Glutamatergic neuron (in vitro differentiated cells): ENCODE measurements around the gene NEDD9. TPM values are rescaled to one million over a fixed set of nuclear protein-coding genes. Genes with fewer than 3 reads are reported as not detected.
A peak's percentile ranks its signal among the peaks of the same experiment; 100 is the strongest.

Source experiments
- DNase-seq: peaks from one replicate; pipeline ENCODE4 v3.0.0; 2022
- H3K27ac Mint-ChIP-seq: one replicate; pipeline ENCODE4 v1.8.0; 2020; ENCODE audit warnings: mild to moderate bottlenecking, mixed read lengths, inconsistent platforms; ENCODE audit not compliant: unreplicated experiment
- H3K27me3 Mint-ChIP-seq: one replicate; pipeline ENCODE4 v1.8.0; 2020; ENCODE audit warnings: mild to moderate bottlenecking, moderate library complexity, mixed read lengths, inconsistent platforms; ENCODE audit not compliant: unreplicated experiment
- H3K36me3 Mint-ChIP-seq: one replicate; pipeline ENCODE4 v1.8.0; 2020; ENCODE audit warnings: mild to moderate bottlenecking, mixed read lengths, inconsistent platforms; ENCODE audit not compliant: unreplicated experiment
- H3K4me1 Mint-ChIP-seq: one replicate; pipeline ENCODE4 v1.8.0; 2020; ENCODE audit warnings: mild to moderate bottlenecking, low read depth, mixed read lengths, inconsistent platforms; ENCODE audit not compliant: unreplicated experiment
- H3K4me3 Mint-ChIP-seq: one replicate; pipeline ENCODE4 v1.8.0; 2020; ENCODE audit warnings: mild to moderate bottlenecking, mixed read lengths, inconsistent platforms; ENCODE audit not compliant: unreplicated experiment
- H3K9me3 Mint-ChIP-seq: one replicate; pipeline ENCODE4 v1.8.0; 2020; ENCODE audit warnings: mild to moderate bottlenecking, moderate library complexity, mixed read lengths, inconsistent platforms; ENCODE audit not compliant: unreplicated experiment
- CTCF ChIP-seq: fragments of 200-600 bp; sonication (generic); IDR thresholded peaks from one replicate; pipeline ENCODE4 v1.5.0; 2021; ENCODE audit not compliant: partially characterized antibody, unreplicated experiment
- total RNA-seq: library from RNA; stranded (reverse); fragmentation: NEBNext Ultra II Directional; extraction: Animal tissue kit (Norgen Biotek cat#: 25700); gene quantifications from one replicate; pipeline ENCODE4 v1.2.1, GENCODE V29; 2021; ENCODE audit not compliant: unreplicated experiment

The NEDD9 gene
- total RNA-seq, 1 donor from 2014 or later, result 0.71 TPM

GRCh38 chr6:11152581-11152980 is 79.9 kb downstream of the NEDD9 start:
- Mint-ChIP-seq H3K36me3 (no peaks in the 10 kb centered on the region), H3K4me1 (no peaks in the 10 kb centered on the region), H3K9me3 (no peaks in the 10 kb centered on the region), H3K27me3 (no peaks in the 10 kb centered on the region), H3K27ac (no peak overlapping the region), H3K4me3 (no peak overlapping the region)
- DNase-seq, result no peak
- no peak for TF ChIP-seq CTCF

- Mint-ChIP-seq H3K36me3 (no peaks in the 10 kb centered on the region), H3K27me3 (no peaks in the 10 kb centered on the region), H3K4me1 (no peaks in the 10 kb centered on the region), H3K27ac (no peak overlapping the region), H3K9me3 (no peaks in the 10 kb centered on the region), H3K4me3 (no peak overlapping the region)
- TF ChIP-seq CTCF, result no peak
- DNase-seq, result no peak
These were observed 81.0 kb downstream of the NEDD9 start for GRCh38 chr6:11151488-11151887.

GRCh38 chr6:11149551-11149950 is 82.9 kb downstream of the NEDD9 start:
- H3K27ac Mint-ChIP-seq, result no peak overlapping the region
- no peaks in the 10 kb centered on the region for H3K4me1 Mint-ChIP-seq
- DNase-seq, result no peak
- no peak overlapping the region for H3K4me3 Mint-ChIP-seq
- TF ChIP-seq CTCF, result no peak
- H3K9me3 Mint-ChIP-seq, result no peaks in the 10 kb centered on the region
- no peaks in the 10 kb centered on the region for H3K36me3 Mint-ChIP-seq
- no peaks in the 10 kb centered on the region for H3K27me3 Mint-ChIP-seq

GRCh38 chr6:11146117-11146826 is 86.2 kb downstream of the NEDD9 start:
- DNase-seq, result no peak
- Mint-ChIP-seq H3K27me3 (no peaks in the 10 kb centered on the region), H3K9me3 (no peaks in the 10 kb centered on the region), H3K27ac (no peak overlapping the region), H3K4me1 (no peaks in the 10 kb centered on the region), H3K4me3 (no peak overlapping the region), H3K36me3 (no peaks in the 10 kb centered on the region)
- TF ChIP-seq CTCF, result no peak

GRCh38 chr6:11144393-11144851 is 88.0 kb downstream of the NEDD9 start:
- H3K4me3 Mint-ChIP-seq, result no peak overlapping the region
- no peaks in the 10 kb centered on the region for H3K9me3 Mint-ChIP-seq
- H3K36me3 Mint-ChIP-seq, result no peaks in the 10 kb centered on the region
- peak; percentile 84 for TF ChIP-seq CTCF
- H3K4me1 Mint-ChIP-seq, result no peaks in the 10 kb centered on the region
- peak; percentile 81 for DNase-seq
- H3K27me3 Mint-ChIP-seq, result no peaks in the 10 kb centered on the region
- no peak overlapping the region for H3K27ac Mint-ChIP-seq
